Endothelial cell of hepatic sinusoid (primary cell): ENCODE results near the gene EXOSC5.
"Not testable (repeated sequence)": the region's sequence is repeated elsewhere in the genome, so short reads cannot be mapped to it uniquely, and the experiment has no call there.

ENCODE experiments used
- in situ Hi-C: cut with HindIII; loops from 2 replicates; pipeline ENCODE4 v1.10.0; 2017; ENCODE audit warnings: low sequenced_read_pairs

Gene EXOSC5

DNA sequence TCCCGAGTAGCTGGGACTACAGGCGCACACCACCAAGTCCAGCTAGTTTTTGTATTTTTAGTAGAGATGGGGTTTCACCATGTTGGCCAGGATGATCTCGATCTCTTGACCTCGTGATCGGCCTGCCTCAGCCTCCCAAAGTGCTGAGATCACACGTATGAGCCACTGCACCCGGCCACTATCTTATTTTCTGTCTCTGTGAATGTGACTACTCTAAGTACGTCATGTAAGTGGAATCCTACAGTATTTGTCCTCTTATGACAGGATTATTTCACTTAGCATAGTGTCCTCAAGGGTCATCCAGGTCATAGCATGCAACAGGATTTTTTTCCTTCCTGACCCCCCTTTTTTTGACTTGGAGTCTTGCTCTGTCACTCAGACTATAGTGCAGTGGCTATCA lies 25.6 kb downstream of the EXOSC5 start:
- in situ Hi-C loops: no loop called here

DNA sequence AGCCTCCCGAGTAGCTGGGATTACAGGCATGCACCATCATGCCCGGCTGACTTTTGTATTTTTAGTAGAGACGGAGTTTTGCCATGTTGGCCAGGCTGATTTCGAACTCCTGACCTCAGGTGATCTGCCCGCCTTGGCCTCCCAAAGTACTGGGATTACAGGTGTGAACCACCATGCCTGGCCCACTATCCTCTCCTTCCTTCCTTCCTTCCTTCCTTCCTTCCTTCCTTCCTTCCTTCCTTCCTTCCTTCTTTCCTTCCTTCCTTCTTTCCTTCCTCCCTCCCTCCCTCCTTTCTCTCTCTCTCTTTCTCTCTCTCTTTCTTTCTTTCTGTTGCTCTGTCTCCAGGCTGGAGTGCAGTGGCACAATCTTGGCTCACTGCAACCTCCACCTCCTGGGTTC lies 26.0 kb downstream of the EXOSC5 start:
- in situ Hi-C loops: not testable (repeated sequence)

DNA sequence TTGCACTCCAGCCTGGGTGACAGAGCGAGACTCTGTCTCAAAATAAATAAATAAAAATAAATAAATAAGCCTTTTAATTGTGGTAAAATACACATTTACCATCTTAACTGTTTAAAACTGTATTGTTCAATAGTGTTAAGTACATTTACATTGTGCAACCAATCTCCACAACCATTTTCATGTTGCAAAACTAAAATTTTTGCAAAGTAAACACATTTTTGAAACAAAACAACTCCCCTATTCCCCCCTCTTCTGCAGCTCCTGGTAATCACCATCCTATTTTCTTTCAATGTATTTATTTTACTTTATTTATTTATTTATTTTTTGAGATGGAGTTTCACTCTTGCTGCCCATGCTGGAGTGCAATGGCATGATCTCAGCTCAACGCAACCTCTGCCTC lies 27.4 kb downstream of the EXOSC5 start:
- in situ Hi-C loops: no loop called here

DNA sequence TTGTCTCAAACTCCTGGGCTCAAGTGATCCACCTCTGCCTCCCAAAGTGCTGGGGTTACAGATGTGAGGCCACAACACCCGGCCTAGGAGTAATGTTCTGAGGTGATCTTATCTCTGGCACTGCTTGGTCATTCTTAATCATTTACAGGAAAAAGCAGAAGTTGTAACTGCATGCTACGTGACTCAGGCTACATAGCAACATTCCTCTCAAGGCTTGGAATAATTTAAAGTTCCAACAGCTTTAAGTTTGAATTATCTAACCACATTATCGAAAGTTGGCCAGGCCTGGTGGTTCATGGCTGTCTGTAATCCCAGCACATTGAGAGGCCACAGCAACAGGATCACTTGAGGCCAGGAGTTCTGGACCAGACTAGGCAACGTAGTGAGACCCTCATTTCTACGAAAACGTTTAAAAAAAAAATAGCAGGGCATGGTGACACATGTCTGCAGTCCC lies 29.3 kb downstream of the EXOSC5 start:
- in situ Hi-C loops: no loop called here

DNA sequence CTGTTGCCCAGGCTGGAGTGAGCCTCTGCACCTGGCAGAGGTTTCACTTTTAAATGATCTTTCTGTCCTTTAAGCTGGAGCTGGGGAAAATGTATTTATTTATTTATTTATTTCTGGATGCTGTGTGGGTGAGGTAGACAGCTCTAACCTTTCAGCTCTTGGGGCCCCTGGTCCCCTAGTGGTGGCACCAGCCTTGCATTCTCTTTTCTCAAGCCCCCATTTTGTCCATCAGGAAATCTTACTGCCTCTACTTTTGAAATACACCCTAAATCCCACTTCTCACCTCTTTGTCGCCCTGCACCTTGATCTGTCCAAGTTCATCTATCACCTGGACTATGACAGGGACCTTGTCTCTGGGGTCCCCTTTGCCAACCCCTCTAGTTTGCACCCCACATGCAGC lies 31.1 kb downstream of the EXOSC5 start:
- in situ Hi-C loops: no loop called here

DNA sequence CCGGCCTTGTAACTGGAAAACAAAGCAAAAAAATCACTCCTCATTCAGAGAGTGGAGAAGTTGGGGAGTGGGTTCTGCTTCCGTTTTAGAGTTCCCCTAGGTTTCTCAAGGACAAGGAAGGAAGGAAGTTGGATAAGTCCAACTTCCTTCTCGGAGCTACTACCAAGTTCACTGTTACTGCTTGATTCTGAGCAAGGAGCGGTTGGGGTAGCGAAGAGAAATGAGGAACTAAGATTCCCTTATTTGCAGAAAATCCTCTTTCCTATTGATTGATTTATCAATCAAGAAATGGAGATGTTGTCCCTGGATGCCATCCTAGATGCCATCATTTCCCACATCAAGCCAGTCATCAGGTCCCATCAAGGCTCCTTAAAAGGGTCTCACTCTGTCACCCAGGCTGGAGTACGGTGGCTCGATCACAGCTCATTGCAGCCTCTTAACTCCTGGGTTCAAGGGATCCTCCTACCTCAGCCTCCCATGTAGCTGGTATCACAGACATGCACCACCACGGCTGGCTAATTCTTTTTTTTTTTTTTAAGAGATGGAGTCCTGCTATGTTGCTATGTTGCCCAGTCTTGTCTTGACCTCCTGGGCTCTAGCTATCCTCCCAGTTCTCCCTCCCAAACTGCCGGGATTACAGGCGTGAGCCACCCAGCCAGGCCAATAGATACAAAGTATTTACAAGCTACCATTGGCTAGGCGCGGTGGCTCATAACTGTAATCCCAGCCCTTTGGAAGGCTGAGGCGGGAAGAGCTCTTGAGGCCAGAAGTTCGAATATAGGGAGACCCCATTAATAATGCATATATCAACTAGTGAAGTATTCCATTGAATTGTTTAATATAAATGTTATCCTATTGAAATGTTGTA lies 32.4 kb downstream of the EXOSC5 start:
- in situ Hi-C loops: no loop called here

DNA sequence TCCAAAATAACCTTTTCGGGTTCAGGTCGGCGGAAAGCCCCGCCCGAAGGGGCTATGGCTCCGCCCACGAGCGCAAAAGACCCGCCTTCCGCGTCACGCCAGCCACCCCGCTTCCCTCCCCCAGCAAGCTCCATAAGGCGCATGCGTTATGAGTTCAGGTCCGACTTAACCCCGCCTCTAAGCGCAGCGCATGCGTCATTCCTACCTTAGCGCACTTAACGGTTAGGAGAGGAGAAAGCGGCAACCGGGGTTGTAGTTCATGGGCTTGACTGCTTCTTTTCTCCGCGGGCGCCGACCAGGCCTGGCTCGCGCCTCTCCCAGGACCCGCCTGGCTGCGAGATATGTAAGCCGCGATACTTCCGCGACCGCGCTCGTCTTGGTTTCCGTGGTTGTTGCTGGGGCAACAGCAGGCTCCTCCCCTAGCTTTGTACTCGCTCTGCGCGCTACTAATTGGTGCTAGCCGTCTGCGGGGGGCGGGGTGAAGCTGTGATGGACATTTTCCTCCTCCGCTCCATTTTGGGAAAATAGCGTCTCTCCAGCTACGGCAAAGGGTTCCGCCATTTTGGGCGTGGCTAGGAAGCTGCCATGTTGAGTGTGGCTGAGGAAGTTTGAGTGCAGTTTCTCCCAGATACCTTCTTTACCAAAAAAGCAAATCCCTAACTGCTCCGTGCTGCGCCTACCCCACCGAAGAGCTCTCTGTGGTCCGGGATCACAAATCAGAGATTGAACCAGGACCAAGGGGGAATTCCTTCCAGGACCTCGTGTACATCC lies 33.2 kb downstream of the EXOSC5 start, which contains the start of gene B9D2:
TSS of gene B9D2 (minus strand) at position 397 of the 771 bp plus-strand sequence. CDS start 630 bp downstream, outside the sequence.
- in situ Hi-C loops: no loop called here

DNA sequence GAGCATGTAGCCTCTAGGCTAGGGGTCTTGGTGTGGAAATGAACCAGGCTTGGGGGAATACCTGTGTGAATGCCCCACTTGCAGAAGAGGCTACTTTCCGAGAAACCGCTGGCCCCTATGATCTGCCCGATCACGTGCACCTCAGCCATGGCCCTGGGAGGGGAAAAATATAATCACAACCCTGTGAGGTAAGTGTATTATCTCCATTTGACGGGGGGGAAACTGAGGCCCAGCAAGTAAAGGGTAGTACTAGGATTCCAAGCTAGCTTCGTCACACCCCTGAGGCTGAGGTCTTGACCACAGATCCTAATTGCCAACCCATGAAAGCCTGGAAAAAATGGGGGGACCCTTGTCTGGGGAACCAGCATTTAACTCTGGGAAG lies 33.8 kb downstream of the EXOSC5 start:
- in situ Hi-C loops: no loop called here

DNA sequence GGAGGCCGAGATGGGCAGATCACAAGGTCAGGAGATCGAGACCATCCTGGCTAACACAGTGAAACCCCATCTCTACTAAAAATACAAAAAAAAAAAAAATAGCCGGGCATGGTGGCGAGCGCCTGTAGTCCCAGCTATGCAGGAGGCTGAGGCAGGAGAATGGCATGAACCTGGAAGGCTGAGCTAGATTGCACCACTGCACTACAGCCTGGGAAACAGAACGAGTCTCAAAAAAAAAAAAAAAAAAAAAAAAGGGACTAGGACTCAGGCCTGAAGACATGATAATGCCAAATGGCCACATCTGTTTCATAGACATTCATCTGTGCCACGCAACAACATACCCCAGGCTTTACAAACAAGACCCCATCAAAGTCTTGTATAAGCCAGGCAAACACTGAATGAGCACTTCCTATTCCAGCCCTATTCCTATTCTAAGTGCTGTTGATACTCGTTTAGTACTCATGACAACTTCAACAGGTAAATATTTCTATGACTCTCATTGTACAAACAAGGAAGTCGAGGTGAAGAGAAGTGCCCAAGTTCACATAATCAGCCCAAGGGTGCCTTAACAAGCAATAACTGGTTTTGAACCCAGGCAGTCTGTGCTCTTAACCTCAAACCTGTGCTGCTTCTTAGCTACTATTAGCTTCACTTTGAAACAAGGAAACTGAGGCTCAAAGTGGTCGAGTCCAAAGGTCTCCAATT lies 34.9 kb downstream of the EXOSC5 start:
- in situ Hi-C loops: no loop called here

DNA sequence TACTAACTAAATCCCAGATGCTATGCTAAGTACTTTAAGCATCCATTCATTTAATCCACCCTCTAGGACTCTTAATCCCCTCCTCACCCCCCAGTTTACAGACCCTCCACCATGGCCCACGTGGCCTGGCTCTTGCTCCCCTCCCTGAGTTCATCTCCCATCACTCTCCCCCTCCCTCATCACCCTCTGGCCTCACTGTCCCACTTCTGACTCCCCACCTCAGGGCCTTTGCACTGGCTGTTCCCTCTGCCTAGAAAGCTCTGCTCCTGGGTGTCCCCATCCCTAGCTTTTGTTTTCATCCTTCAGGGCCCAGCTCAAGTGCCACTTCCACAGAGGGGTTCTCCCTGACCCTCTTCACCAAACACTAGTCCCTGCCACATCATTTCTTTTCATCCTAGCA lies 37.4 kb downstream of the EXOSC5 start:
- in situ Hi-C loops: loop anchor here (5.0 kb wide), 2 partner anchors 52 to 73 kb away; no protein-coding TSS in a partner anchor

DNA sequence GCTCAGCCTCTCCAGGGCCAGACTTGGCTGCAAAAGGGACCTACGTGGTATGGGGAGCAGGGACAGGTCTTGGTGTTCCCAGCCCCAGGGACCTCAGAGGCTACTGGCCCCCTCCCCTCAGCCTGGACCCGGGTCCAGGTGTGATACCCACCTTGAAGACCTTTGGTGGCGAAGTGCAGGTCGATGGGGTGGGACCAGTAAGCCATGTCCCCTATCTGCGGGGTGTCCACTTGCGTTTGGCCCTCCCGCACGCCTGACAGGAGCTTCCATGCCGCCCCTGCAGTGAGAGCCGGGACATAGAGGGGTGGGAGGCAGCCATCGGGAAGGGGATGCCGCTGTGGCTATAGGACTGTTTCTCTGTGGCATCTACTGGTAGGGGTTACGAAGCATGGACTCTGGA lies 39.4 kb downstream of the EXOSC5 start:
- in situ Hi-C loops: loop anchor here (5.0 kb wide), 2 partner anchors 50 to 75 kb away; no protein-coding TSS in a partner anchor

DNA sequence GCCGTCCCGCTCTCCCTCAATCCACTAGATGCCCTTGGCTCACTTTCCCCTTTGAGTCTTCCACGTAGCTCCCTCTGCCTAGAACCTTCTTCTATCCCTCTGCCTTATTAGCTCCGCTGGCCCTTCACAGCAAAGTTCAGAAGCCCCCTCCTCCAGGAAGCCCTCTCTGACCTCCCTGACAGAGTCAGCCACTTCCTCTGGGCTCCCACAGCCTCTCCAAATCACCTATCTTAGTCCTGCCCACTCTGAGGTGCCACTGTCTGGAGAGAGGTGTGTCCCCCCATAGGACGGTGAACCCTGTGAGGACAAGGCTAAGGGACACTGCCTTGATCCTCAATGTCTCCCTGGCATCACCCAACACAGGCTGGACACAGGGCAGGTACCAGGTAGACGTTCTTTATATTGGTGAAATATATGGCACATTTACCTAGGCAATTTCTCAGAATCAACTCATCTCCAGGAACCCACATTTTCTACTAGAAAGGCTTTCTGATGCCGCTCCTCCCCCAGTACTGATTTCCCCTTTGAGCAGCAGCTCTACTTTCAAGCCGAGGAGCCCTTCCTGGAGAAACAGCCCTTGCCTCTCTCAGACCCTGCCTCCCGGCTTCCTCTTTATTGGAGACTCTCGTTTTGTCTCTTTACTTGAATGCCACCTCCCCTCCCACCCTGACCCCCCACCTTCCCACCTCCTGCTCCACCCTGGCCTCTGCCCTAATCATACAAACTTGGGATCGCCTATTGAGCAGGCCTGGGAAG lies 40.0 kb downstream of the EXOSC5 start:
- in situ Hi-C loops: loop anchor here (5.0 kb wide), 2 partner anchors 50 to 75 kb away; no protein-coding TSS in a partner anchor

DNA sequence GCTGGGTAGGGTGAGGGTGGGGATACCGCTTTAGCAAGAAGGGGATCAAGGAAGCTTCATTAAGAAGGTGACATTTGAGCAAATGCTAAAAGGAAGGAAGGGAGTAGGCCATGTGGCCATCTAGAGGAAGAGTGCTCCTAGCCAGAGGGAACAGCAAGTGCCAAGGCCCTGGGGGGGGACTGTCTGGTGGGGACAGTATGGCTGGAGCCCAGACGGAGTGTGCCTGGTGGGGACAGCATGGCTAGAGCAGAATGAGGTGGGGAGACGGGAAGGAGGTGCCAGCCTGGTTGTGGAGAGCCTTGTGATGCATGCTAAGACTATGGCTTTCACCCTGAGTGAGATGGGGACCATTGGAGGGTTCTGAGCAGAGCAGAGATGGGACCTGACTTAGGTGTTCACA lies 41.4 kb downstream of the EXOSC5 start:
- in situ Hi-C loops: loop anchor here (5.0 kb wide), 2 partner anchors 49 to 76 kb away; no protein-coding TSS in a partner anchor

DNA sequence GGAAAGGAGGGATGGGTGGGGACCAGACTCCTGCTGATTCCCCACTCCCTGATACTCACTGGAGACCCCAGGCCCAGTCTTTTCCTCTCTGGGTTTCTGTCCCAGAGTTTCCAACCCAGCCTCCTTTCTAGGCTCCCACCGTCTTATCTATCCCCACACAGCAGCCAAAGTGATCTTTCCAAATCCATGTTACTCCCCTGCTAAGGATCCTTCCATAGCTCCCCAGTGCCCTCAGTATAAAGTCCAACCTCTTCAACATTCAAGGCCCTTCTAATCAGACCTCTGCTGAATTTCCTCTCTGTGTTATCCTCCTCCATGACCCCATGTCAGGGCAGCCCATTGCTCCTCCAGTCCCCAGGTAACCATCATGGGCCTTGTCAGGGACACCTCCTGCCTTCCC lies 42.1 kb downstream of the EXOSC5 start:
- in situ Hi-C loops: loop anchor here (5.0 kb wide), 2 partner anchors 48 to 77 kb away; no protein-coding TSS in a partner anchor

DNA sequence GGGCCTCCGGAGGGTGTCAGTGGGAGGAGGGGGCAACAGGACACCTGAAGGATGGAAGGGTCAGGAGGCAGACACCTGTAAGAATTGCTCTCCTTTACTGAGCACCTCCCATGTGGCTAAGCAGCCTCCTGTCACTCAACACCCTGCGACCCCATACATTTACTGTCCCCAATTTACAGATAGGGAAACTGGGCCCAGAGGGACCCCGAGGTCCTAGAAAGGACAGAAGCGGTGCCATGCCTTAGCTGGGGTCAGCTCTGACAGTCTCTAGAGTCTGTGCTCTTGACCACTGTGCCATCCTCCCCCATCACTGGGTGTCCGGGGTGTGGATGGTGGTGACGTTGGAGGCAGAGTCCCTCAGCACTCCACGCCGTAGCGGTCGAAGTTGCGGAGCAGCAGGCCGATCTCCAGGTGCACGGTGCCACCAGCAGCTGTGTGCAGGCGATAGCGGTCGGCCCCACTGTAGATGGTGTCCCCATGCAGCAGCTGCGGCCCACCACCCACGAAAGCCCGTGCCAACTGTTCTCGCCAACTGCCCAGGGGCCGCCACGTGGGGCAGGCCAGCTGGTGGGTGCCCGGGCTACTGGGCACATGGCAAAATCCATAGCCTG lies 42.7 kb downstream of the EXOSC5 start:
- in situ Hi-C loops: no loop called here

DNA sequence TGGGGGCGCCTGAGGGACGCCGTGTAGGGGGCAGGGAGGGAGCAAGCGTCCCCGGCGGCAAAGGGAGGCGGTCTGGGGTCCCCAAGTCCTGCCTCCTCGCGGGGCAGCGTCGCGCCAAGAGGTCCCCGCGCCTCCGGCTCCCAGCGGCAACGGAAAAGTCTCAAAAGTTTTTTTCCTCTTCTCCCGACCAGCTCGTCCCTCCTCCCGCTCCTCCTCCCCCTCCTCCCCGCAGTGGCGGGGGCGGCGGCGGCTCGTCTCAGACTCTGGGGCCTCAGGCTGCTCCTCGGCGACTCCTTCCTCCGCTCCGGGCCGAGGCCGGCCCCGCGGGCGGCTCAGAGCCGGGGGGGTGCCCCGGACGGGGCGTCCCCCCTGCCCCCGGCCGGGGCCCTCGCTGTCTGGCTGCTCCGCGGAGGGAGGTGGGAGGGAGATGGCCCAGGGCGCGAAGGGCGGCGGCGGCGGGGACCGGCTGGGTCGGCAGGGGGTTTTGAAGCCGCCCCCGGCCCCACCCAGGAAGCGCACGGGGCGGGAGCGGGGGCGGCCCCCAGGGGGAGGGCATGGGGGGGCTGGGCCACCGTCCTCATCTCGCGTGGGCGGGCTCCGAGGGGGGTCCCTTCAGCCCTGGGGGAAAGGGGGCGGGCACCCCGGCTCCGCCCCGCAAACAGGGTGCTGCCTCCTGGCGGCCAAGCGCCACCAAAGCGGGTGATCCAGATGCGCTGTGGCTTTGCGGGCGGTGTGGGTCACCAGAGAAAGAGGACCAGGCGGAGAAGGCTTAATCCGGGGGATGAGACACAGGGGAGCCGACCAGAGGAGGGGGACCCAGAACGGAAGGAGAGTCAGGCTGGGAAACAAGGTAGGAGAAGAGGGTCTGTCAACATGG lies 43.5 kb downstream of the EXOSC5 start, which contains the start of gene TGFB1:
TSS of gene TGFB1 (minus strand) at position 457 of the 877 bp plus-strand sequence. CDS start 878 bp downstream, outside the sequence.
- in situ Hi-C loops: no loop called here

DNA sequence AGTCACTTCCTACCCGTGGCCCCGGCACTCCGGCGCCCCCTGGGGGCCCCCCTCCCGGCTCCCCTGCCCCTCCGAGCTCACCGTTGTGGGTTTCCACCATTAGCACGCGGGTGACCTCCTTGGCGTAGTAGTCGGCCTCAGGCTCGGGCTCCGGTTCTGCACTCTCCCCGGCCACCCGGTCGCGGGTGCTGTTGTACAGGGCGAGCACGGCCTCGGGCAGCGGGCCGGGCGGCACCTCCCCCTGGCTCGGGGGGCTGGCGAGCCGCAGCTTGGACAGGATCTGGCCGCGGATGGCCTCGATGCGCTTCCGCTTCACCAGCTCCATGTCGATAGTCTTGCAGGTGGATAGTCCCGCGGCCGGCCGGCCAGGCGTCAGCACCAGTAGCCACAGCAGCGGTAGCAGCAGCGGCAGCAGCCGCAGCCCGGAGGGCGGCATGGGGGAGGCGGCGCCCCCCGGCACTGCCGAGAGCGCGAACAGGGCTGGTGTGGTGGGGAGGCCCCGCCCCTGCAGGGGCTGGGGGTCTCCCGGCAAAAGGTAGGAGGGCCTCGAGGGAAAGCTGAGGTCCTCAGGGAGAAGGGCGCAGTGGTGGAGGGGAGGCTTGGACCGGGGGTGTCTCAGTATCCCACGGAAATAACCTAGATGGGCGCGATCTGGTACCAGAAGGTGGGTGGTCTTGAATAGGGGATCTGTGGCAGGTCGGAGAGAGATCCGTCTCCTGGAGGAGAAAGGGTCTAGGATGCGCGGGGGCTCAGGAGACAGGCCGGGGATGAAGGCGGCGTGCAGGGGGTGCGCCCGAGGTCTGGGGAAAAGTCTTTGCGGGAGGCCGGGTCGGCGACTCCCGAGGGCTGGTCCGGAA lies 44.3 kb downstream of the EXOSC5 start:
- in situ Hi-C loops: no loop called here

DNA sequence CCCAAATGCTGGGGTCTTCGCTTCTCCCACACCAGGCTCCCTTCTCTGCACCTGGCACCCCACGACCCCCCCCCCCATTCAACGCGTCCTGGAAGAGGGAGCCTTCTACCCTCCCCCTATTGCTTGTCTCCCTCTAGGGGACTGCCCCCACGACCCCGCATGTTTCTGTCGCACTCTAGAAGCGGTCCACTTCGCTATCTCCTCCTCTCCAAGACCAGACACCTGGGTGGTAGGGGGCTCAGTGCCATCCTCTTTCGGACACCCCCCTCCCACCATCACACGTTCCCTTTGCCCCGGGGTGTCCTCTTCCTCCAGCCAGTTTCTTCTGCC lies 44.9 kb downstream of the EXOSC5 start:
- in situ Hi-C loops: no loop called here
